Mesendoderm (in vitro differentiated cells): Measurements from ENCODE around the gene FZD4.
"Not testable (repeated sequence)": the region's sequence is repeated elsewhere in the genome, so short reads cannot be mapped to it uniquely, and the experiment has no call there.

ENCODE experiments used
- DNase-seq: peaks from one replicate; pipeline ENCODE4 v3.0.0; 2013
- H2AK5ac ChIP-seq: 2 replicates; pipeline ENCODE4 v1.6.1; 2013; ENCODE audit warnings: low read length, inconsistent platforms
- H2BK120ac ChIP-seq: 2 replicates; pipeline ENCODE4 v1.6.1; 2013; ENCODE audit warnings: low read depth, mild to moderate bottlenecking, low read length, moderate library complexity, mixed read lengths
- H2BK15ac ChIP-seq: replicated peaks from 2 replicates; pipeline ENCODE4 v1.6.1; 2013; ENCODE audit warnings: low read depth, mild to moderate bottlenecking, moderate library complexity
- H2BK5ac ChIP-seq: 2 replicates; pipeline ENCODE4 v1.6.1; 2013; ENCODE audit warnings: low read length, inconsistent platforms
- H3K18ac ChIP-seq: 2 replicates; pipeline ENCODE4 v1.6.1; 2013; ENCODE audit warnings: mild to moderate bottlenecking, low read length, mixed read lengths
- H3K23ac ChIP-seq: one replicate; pipeline ENCODE4 v1.6.1; 2013; ENCODE audit warnings: low read length
- H3K27ac ChIP-seq: 2 replicates; pipeline ENCODE4 v1.5.1; 2013; ENCODE audit warnings: low read depth, mild to moderate bottlenecking, inconsistent platforms, low read length, moderate library complexity
- H3K27me3 ChIP-seq: 2 replicates; pipeline ENCODE4 v1.6.1; 2013; ENCODE audit warnings: low read length, control low read depth, mild to moderate bottlenecking, inconsistent platforms; ENCODE audit not compliant: insufficient read depth, poor library complexity
- H3K36me3 ChIP-seq: 2 replicates; pipeline ENCODE4 v1.6.1; 2013; ENCODE audit warnings: low read length, inconsistent platforms; ENCODE audit not compliant: control insufficient read depth, insufficient read depth
- H3K4ac ChIP-seq: one replicate; pipeline ENCODE4 v1.6.1; 2013; ENCODE audit warnings: low read depth, mild to moderate bottlenecking, low read length, moderate library complexity
- H3K4me1 ChIP-seq: 2 replicates; pipeline ENCODE4 v1.6.1; 2013; ENCODE audit warnings: low read depth, low read length, inconsistent platforms; ENCODE audit not compliant: control insufficient read depth
- H3K4me2 ChIP-seq: 2 replicates; pipeline ENCODE4 v1.6.1; 2013; ENCODE audit warnings: low read length
- H3K4me3 ChIP-seq: 2 replicates; pipeline ENCODE4 v1.5.1; 2013; ENCODE audit warnings: mild to moderate bottlenecking, low read length
- H3K56ac ChIP-seq: one replicate; pipeline ENCODE4 v1.6.1; 2013; ENCODE audit warnings: low read length
- H3K79me1 ChIP-seq: 2 replicates; pipeline ENCODE4 v1.6.1; 2013; ENCODE audit warnings: low read length, inconsistent platforms
- H3K79me2 ChIP-seq: 2 replicates; pipeline ENCODE4 v1.6.1; 2013; ENCODE audit warnings: mild to moderate bottlenecking, low read length; ENCODE audit not compliant: control insufficient read depth, insufficient read depth
- H3K9ac ChIP-seq: 2 replicates; pipeline ENCODE4 v1.6.1; 2013; ENCODE audit warnings: low read length, inconsistent platforms
- H4K5ac ChIP-seq: one replicate; pipeline ENCODE4 v1.6.1; 2013; ENCODE audit warnings: low read length
- H4K8ac ChIP-seq: one replicate; pipeline ENCODE4 v1.6.1; 2013; ENCODE audit warnings: low read depth, mild to moderate bottlenecking, control low read depth, low read length, moderate library complexity
- WGBS: extraction: QIAGEN DNeasy Blood & Tissue Kit; methylation state at CpG from one replicate; pipeline ENCODE4 v1.1.7; 2013; ENCODE audit warnings: low lambda C conversion rate, missing lambda C conversion rate; ENCODE audit not compliant: insufficient coverage; ENCODE audit errors: extremely low coverage; 5-methylcytosine and 5-hydroxymethylcytosine counted together

Gene FZD4

DNA sequence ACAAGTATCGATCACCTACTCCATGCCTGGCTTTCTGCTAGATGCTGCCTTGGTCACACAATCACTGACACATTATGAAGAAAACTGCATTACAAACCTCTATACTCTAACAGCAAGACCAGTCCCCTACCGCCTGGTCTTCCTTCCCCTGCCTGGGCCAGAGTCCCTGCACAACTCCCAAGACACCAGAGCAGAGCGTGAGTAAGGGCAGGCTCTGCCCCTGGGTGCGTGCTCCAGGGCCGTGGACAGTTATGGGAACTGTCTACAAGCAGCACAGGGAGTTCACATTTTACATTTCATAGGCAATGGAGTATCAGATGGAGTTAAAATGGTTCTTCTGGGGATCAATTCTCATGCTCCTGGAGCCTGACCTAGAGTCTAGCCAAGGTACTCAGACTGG is 6.5 kb downstream of the FZD4 start:
- H3K36me3 ChIP-seq: peaks cover 3% of the 10 kb centered on the region
- H3K4me1 ChIP-seq: peaks cover 4% of the 10 kb centered on the region

DNA sequence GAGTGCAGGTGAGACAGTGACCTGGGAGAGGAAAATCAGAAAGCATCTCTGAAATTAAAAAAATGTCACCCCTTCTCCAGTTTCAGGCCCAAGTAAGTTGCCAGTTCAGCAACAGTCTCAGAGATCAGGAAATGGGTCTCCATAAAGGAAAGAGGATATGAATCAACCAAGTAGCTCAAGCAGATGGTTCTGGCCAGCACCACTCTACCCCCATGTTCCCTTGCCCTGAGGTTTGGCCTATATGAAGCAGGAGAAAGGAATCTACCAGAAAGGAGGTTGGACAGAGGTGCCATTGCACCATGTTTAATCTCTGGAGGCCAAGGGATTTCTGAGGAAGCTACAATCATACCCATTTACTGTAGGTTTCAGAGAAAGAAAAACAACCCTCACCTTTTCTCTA is 7.7 kb downstream of the FZD4 start:
- no peak overlapping the region for H4K5ac ChIP-seq
- H3K4me2 ChIP-seq: no peak overlapping the region
- H3K4ac ChIP-seq: no peak overlapping the region
- H3K9ac ChIP-seq: no peak overlapping the region
- no peak for DNase-seq
- H3K79me1 ChIP-seq: peaks cover 27% of the 10 kb centered on the region
- no peak overlapping the region for H3K27ac ChIP-seq
- H3K79me2 ChIP-seq: peaks cover 48% of the 10 kb centered on the region
- no peak overlapping the region for H3K18ac ChIP-seq
- H2AK5ac ChIP-seq: no peak overlapping the region
- no peak overlapping the region for H3K4me3 ChIP-seq
- no peak overlapping the region for H2BK5ac ChIP-seq
- H4K8ac ChIP-seq: no peak overlapping the region
- H3K36me3 ChIP-seq: peaks cover 3% of the 10 kb centered on the region
- H3K56ac ChIP-seq: no peak overlapping the region
- no peak overlapping the region for H3K23ac ChIP-seq
- H3K4me1 ChIP-seq: peaks cover 2% of the 10 kb centered on the region
- no peak overlapping the region for H2BK15ac ChIP-seq
- H2BK120ac ChIP-seq: no peak overlapping the region
- H3K27me3 ChIP-seq: no peaks in the 10 kb centered on the region

More for the DNA sequence above, 6.5 kb downstream of the FZD4 start:
- Histone ChIP-seq H4K5ac (no peak overlapping the region), H3K56ac (no peak overlapping the region), H3K4ac (no peak overlapping the region), H3K23ac (no peak overlapping the region), H3K9ac (no peak overlapping the region), H3K79me2 (peaks cover 54% of the 10 kb centered on the region), H2BK5ac (no peak overlapping the region), H2BK15ac (no peak overlapping the region), H3K4me3 (no peak overlapping the region), H2BK120ac (no peak overlapping the region), H3K79me1 (peaks cover 29% of the 10 kb centered on the region), H2AK5ac (no peak overlapping the region), H4K8ac (no peak overlapping the region), H3K27ac (no peak overlapping the region), H3K27me3 (no peaks in the 10 kb centered on the region), H3K4me2 (no peak overlapping the region), H3K18ac (no peak overlapping the region)
- DNase-seq: no peak
- WGBS: no CpG with 5 or more reads among the region's 5 CpGs

DNA sequence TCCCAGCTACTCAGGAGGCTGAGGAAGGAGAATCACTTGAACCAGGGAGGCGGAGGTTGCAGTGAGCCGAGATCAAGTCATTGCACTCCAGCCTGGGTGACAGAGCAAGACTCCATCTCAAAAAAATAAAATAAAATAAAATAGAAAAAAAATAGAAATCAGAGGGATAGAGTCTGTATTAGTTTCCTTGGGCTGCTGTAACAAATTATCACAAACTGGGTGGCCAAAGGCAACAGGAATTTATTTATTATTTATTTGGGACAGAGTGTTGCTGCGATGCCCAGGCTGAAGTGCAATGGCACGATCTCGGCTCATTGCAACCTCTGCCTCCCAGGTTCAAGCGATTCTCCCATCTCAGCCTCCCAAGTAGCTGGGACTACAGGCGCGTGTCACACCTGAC is 11.7 kb downstream of the FZD4 start:
- H3K9ac ChIP-seq, H3K56ac ChIP-seq, H3K18ac ChIP-seq, H2BK5ac ChIP-seq, H3K36me3 ChIP-seq, H3K4me2 ChIP-seq, H3K4me3 ChIP-seq, DNase-seq, H2BK15ac ChIP-seq, H3K4ac ChIP-seq, H4K5ac ChIP-seq, H3K27me3 ChIP-seq, H4K8ac ChIP-seq, H2BK120ac ChIP-seq, H3K27ac ChIP-seq, H3K23ac ChIP-seq, H2AK5ac ChIP-seq: not testable (repeated sequence)
- Histone ChIP-seq H3K79me1 (peaks cover 12% of the 10 kb centered on the region), H3K79me2 (peaks cover 14% of the 10 kb centered on the region), H3K4me1 (peaks cover 10% of the 10 kb centered on the region)
- WGBS: no CpG with 5 or more reads among the region's 8 CpGs

DNA sequence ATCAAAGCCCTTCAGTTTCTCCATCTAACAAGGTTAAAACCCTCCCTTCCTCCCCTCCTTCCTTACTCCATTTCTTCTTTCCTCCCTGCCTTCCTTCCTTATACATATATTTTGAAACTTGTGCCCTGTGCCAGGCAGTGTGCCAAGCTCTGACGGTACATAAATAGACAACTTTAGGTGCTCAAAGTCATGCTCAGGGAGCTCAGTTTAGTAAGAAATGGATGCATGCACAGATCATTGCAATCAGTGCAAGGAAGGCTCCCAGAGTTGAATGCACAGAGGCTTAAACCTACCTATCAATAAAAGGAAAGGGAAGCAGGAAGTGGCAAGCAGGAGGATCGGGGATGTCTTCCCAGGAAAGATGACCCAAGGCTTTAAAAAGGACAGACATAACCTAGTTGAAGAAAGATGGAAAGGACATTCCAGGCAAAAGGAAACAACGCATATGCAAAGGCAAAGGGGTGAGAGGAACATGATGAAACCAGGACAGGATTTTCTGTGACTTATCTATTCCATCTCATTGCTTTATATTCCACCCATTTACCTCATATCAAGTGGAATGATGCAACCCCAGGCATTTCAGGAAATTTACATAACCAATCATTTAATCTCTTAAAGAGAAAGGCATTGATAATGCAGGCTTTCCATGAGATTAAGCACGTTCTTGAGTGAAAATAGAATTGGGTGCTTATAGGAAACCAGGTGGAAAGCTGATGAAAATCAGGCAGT is 13.2 kb downstream of the FZD4 start:
- Histone ChIP-seq H4K8ac (no peak overlapping the region), H2BK120ac (no peak overlapping the region), H3K79me2 (peaks cover 1% of the 10 kb centered on the region), H3K36me3 (no peaks in the 10 kb centered on the region), H2AK5ac (no peak overlapping the region), H3K27me3 (no peaks in the 10 kb centered on the region), H2BK15ac (no peak overlapping the region), H3K4me3 (no peak overlapping the region), H3K56ac (peak overlapping the region; percentile 27), H3K9ac (no peak overlapping the region), H3K4me2 (no peak overlapping the region), H3K27ac (peak overlapping the region; percentile 30), H3K79me1 (peaks cover under 1% of the 10 kb centered on the region), H3K4me1 (peaks cover 10% of the 10 kb centered on the region), H3K23ac (no peak overlapping the region), H3K4ac (no peak overlapping the region), H2BK5ac (no peak overlapping the region), H3K18ac (peak overlapping the region; percentile 54), H4K5ac (no peak overlapping the region)
- peak; percentile 71 for DNase-seq
- WGBS: no CpG with 5 or more reads among the region's 4 CpGs

DNA sequence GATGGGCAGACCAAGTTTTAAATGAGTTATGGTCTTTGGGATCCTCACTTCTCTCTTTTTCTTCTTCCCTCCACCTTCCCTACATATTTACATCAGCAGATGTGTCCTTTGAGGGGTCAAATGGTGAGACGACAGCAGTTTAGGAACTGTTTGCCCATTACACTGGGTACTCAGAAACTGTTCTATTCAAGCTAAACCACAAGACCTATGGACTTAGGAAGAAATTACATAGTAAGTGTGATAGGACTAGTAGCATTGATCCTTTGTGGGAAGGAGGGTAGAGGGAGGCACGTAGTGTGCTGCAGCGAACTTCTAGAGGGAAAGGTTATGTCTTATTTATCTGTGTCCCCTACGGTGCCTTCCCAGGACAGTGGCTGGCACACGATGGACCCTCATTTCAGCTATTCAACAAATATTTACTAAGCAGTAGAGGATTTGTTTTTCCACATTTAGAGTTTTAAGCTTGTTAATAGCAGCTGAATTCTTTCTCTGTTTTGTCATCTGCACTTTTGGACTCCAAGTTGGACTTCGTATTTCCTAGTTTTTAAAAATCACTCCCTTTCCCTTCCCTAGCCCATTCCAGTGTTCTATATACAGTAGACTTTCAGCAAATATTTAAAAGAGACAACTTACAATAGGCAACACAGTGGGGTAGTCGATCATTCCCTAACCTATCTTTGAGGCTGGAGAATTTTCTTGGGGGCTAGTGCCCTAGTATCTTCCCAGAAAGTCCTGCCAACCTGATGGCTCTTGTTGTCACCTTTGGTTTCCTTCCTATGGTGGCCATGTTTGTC is 13.9 kb downstream of the FZD4 start:
- peak overlapping the region; percentile 54 for H3K18ac ChIP-seq
- H2BK120ac ChIP-seq: no peak overlapping the region
- DNase-seq: no peak
- H3K27ac ChIP-seq: no peak overlapping the region
- H3K4ac ChIP-seq: no peak overlapping the region
- no peak overlapping the region for H3K4me3 ChIP-seq
- peak overlapping the region; percentile 19 for H3K56ac ChIP-seq
- no peaks in the 10 kb centered on the region for H3K27me3 ChIP-seq
- no peak overlapping the region for H4K5ac ChIP-seq
- WGBS: no CpG with 5 or more reads among the region's 7 CpGs
- no peak overlapping the region for H3K23ac ChIP-seq
- no peaks in the 10 kb centered on the region for H3K36me3 ChIP-seq
- no peak overlapping the region for H3K9ac ChIP-seq
- no peak overlapping the region for H2BK5ac ChIP-seq
- no peak overlapping the region for H2BK15ac ChIP-seq
- no peaks in the 10 kb centered on the region for H3K79me1 ChIP-seq
- peaks cover 10% of the 10 kb centered on the region for H3K4me1 ChIP-seq
- peaks cover 1% of the 10 kb centered on the region for H3K79me2 ChIP-seq
- H3K4me2 ChIP-seq: no peak overlapping the region
- H4K8ac ChIP-seq: no peak overlapping the region
- no peak overlapping the region for H2AK5ac ChIP-seq
